ENCODE data around the gene KIF5C.
A peak's percentile ranks its signal among the peaks of the same experiment; 100 is the strongest.

- TF ChIP-seq EZH2 (IDR thresholded peaks at IDR 0.05; ENCODE audit: insufficient read depth, poor library complexity, severe bottlenecking), result peak; percentile 48
- no peak for TF ChIP-seq EZH2phosphoT487 (IDR thresholded peaks at IDR 0.05; ENCODE audit: insufficient read depth, low read depth)
Measured at GRCh38 chr2:149038442-149039212, 163.6 kb downstream of the KIF5C start, which contains the start of gene LYPD6B.

All from GM23248 (cell line).